Small intestine (tissue), 7 donors: Measurements from ENCODE around the gene DHX9. TPM values are rescaled to one million over a fixed set of nuclear protein-coding genes. Genes with fewer than 3 reads are reported as not detected.

Source experiments
- DNase-seq, 2 donors: peaks; one replicate each; pipeline versions ENCODE4 v3.0.0 to v3.0.0-alpha.2; 2013
- FAIRE-seq: peaks from 2 replicates; lab custom pipeline; 2012; peaks lifted over from hg19 to GRCh38; lab: Jason Lieb, UNC
- H3K27ac ChIP-seq, 3 donors: one replicate each; pipeline ENCODE4 v1.5.1; 2013; ENCODE audit warnings: low read length in 2 of 3, mild to moderate bottlenecking in 2 of 3, control low read depth in 1 of 3, inconsistent platforms in 1 of 3, low read depth in 1 of 3, moderate library complexity in 1 of 3
- H3K27me3 ChIP-seq, 3 donors: one replicate each; pipeline ENCODE4 v1.6.1; 2013; ENCODE audit warnings: low read length in 3 of 3, inconsistent platforms in 1 of 3; ENCODE audit not compliant: control insufficient read depth in 3 of 3, insufficient read depth in 3 of 3
- H3K36me3 ChIP-seq, 3 donors: one replicate each; pipeline ENCODE4 v1.6.1; 2013; ENCODE audit warnings: low read length in 3 of 3, inconsistent platforms in 1 of 3, low read depth in 1 of 3, mild to moderate bottlenecking in 1 of 3, moderate library complexity in 1 of 3; ENCODE audit not compliant: control insufficient read depth in 3 of 3, insufficient read depth in 2 of 3
- H3K4me1 ChIP-seq, 3 donors: one replicate each; pipeline ENCODE4 v1.6.1; 2013; ENCODE audit warnings: low read length in 2 of 3, inconsistent platforms in 1 of 3, low read depth in 1 of 3, mild to moderate bottlenecking in 1 of 3, moderate library complexity in 1 of 3; ENCODE audit not compliant: control insufficient read depth in 3 of 3, insufficient read depth in 2 of 3
- H3K4me3 ChIP-seq, 3 donors: one replicate each; pipeline ENCODE4 v1.5.1; 2013; ENCODE audit warnings: low read length in 3 of 3, control low read depth in 1 of 3, inconsistent platforms in 1 of 3, low read depth in 1 of 3, mild to moderate bottlenecking in 1 of 3, moderate library complexity in 1 of 3
- H3K9me3 ChIP-seq, 2 donors: one replicate each; pipeline ENCODE4 v1.6.1; 2013; ENCODE audit warnings: low read depth in 1 of 2, low read length in 1 of 2; ENCODE audit not compliant: control insufficient read depth in 2 of 2, insufficient read depth in 1 of 2
- WGBS, 3 donors: extraction: QIAGEN DNeasy Blood & Tissue Kit; methylation state at CpG; one replicate each; pipeline ENCODE4 v1.1.7; 2013; 5-methylcytosine and 5-hydroxymethylcytosine counted together
- polyA plus RNA-seq, 4 donors: library from polyadenylated mRNA; stranded (reverse) in 3 of 4; unstranded in 1 of 4; fragments of 200-250 nt in 3 of 4; fragments of 120-200 nt in 1 of 4; gene quantifications; one replicate each; pipeline versions ENCODE4 v1.2.1 to v1.2.3, GENCODE V29; 2013
- donor health status: healthy with polysubstance abuse.
- donor health status: control.
- donor health status: control.
- donor health status: Bipolar disorder and iron deficiency.
- donor health status: healthy.

Gene DHX9
- polyA plus RNA-seq, 4 donors = 63.3 to 144 (median 84.6) TPM

DNA sequence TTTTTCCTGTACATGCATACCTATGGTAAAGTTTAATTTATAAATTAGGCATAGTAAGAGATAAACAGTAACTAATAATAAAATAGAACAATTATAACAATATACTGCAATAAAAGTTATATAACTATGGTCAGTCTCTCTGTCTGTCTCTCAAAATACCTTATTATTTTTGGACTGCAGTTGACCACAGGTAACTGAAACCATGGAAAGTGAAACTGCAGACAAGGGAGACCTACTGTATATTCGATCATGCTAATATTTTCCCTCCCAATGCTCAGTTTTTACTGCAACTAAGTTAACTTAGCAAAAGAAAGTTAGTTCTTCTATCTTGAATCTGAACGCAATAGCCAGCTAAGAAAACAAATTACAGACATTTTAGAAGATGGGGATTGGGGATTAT is 12.3 kb upstream of the DHX9 start:
- Histone ChIP-seq H3K9me3 (no peaks in the 10 kb centered on the region), H3K4me1 (no peaks in the 10 kb centered on the region), H3K27me3 (no peaks in the 10 kb centered on the region), H3K4me3 (no peak overlapping the region), H3K36me3 (no peaks in the 10 kb centered on the region), H3K27ac (no peak overlapping the region)
- 70 to 86% (median 70%) methylated on average over 2 of the region's 2 CpGs for WGBS, 3 donors
- FAIRE-seq (no peak), DNase-seq (no peak)

DNA sequence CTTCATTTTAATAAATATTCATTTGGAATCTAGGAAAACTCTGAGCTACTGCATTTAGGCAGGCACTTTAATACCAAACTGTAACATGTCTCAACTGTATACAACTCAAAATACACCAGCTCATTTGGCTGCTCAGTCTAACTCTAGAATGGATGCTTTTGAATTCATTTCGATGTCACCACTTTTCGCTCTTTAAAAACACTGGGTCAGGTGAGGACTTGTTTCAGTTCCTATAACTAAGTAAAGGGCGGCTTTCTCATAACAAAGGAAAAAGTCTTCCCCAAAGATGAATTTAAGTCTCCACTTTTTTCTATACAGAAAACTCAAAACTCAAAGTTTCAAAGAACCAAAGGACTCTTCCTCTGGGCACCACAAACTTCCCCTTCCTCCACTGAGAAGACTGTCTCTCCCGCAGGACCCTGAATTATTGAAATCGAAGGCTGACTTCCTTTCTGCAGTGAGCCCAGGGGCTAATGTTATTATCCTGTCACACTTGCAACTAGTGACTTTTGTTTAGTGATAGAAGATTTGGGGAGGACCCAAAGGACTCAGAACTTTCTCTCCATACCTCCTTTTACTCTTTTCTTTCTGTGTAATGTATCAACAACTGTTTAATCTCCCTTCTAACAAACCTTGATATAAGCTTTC is 9.7 kb upstream of the DHX9 start:
- Histone ChIP-seq H3K9me3 (no peaks in the 10 kb centered on the region), H3K27ac (no peak overlapping the region), H3K4me3 (no peak overlapping the region), H3K36me3 (no peaks in the 10 kb centered on the region), H3K4me1 (no peaks in the 10 kb centered on the region), H3K27me3 (no peaks in the 10 kb centered on the region)
- DNase-seq (no peak), FAIRE-seq (no peak)
- 71 to 96% (median 86%) methylated on average over 5 of the region's 5 CpGs for WGBS, 3 donors

DNA sequence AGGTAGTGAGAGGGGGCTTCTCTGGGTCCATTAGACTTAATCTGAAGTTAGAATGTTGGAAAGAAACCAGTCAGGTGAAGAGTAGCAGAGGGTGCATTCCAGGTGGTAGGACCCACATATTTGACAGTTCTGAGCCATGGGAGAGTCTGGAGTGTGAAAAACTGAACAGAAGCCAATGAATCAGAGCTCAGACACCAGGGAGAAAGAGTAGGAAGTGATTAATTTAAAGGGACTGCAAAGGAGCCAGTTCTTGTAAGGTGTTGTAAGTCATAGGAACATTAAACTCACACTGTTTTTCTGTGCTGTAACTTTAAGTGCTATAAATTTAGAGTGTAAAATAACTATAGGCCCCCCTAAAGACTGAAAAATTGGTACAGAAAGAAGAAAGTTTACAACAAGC is 5.9 kb upstream of the DHX9 start:
- no peaks in the 10 kb centered on the region for H3K9me3 ChIP-seq
- no peak overlapping the region for H3K27ac ChIP-seq
- no peaks in the 10 kb centered on the region for H3K4me1 ChIP-seq
- no peaks in the 10 kb centered on the region for H3K27me3 ChIP-seq
- DNase-seq (no peak), FAIRE-seq (no peak)
- H3K4me3 ChIP-seq = no peak overlapping the region
- H3K36me3 ChIP-seq = no peaks in the 10 kb centered on the region

DNA sequence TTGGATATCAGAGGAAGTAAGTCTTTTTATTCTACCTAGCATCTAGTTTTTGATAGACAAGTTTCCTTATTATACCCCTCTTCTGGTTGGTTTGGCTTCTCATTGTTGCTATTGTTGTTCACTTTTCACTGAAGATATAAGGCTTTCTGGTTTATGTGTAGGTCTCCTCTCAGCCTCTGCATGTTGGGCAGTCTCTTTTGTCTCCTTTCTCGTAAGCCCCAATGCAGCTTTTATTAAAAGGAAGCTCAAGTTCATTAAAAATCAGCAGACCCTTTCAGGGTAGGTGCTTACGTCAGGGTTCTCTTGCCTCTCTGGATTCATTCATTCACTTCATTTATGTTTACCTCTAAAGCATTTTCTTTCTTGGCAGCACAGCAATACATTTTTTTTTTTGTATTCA is 4.8 kb upstream of the DHX9 start:
- no peak overlapping the region for H3K4me3 ChIP-seq
- no peak overlapping the region for H3K27ac ChIP-seq
- FAIRE-seq (no peak), DNase-seq (no peak)
- peaks cover 0 to 3% (median 0%) of the 10 kb centered on the region in 3 donors for H3K4me1 ChIP-seq
- H3K27me3 ChIP-seq = no peaks in the 10 kb centered on the region
- WGBS, 3 donors = 92 to 96% (median 93%) methylated on average over 2 of the region's 2 CpGs
- H3K36me3 ChIP-seq = no peaks in the 10 kb centered on the region
- no peaks in the 10 kb centered on the region for H3K9me3 ChIP-seq

DNA sequence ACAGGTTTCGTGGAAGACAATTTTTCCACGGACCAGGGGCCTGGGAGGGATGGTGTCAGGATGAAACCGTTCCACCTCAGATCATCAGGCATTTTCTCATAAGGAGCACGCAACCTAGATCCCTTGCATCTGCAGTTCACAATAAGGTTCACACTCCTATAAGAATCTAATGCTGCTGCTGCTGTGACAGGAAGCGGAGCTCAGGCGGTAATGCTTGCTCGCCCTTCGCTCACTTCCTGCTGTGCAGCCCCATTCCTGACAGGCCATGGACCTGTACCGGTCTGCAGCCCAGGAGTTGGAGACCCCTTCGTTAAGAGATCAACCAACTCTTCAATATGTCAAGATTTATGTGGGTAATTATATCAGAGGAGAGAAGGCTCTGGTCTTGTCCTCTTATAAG is 3.3 kb upstream of the DHX9 start:
- no peak overlapping the region for H3K4me3 ChIP-seq
- peaks cover 0 to 3% (median 0%) of the 10 kb centered on the region in 3 donors for H3K4me1 ChIP-seq
- H3K27ac ChIP-seq = no peak overlapping the region
- DNase-seq = no peak
- H3K36me3 ChIP-seq = no peaks in the 10 kb centered on the region
- WGBS, 3 donors = 84 to 93% (median 92%) methylated on average over 10 of the region's 10 CpGs
- no peak for FAIRE-seq
- no peaks in the 10 kb centered on the region for H3K27me3 ChIP-seq
- no peaks in the 10 kb centered on the region for H3K9me3 ChIP-seq

DNA sequence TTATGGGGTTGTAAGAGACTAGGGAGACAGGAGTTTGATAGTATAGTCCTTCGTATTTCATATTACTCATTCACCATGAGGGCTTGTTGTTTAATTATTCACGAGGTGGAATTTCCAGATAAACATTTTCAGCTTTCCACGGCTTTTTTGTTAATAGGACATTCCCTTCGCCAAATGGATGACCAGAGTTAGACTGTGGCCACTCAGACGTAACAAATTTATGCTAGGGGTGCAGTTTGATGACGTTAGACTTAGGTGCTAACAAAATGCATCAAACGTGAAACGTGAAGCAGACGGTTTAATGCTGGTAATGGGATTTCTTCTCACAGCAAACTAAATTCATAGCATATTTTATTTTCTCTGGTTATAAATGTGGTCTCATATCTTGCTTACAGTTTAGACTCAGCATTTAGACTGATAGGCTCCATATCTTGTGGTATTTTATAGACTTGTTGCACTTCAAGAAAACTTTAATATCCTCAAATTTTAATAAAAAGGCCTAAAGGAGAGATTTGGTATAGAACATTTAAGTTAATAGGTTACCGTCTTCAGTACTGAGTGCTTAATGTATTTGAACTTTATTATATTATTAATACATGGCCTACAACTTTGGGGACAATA is 2.3 kb downstream of the DHX9 start:
- H3K4me3 ChIP-seq = peak overlapping the region in 1 of 3 donors; percentile 97
- WGBS, 3 donors = 19 to 21% (median 20%) methylated on average over 10 of the region's 10 CpGs
- H3K4me1 ChIP-seq = peaks cover 0 to 6% (median 4%) of the 10 kb centered on the region in 3 donors
- DNase-seq (peak; percentile 8 to 39), FAIRE-seq (no peak)
- no peaks in the 10 kb centered on the region for H3K27me3 ChIP-seq
- no peaks in the 10 kb centered on the region for H3K9me3 ChIP-seq
- H3K27ac ChIP-seq = peak overlapping the region in 1 of 3 donors; percentile 31
- peaks cover 6 to 23% (median 10%) of the 10 kb centered on the region in 3 donors for H3K36me3 ChIP-seq

DNA sequence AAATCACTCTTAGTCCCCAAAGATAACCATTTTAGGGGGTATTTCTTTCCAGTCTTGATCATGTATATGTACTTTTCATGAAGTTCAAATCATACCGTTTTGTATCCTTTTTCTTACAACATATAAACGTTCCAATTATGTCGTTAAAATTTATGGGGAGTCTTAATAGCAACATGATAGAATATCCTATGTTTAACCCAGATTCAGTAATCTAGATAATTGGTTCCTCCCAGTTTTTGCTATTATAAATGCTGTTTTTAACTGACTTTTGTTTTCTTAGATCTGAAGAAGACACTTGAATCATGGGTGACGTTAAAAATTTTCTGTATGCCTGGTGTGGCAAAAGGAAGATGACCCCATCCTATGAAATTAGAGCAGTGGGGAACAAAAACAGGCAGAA is 3.1 kb downstream of the DHX9 start:
- no peak overlapping the region for H3K27ac ChIP-seq
- FAIRE-seq = no peak
- H3K9me3 ChIP-seq = no peaks in the 10 kb centered on the region
- H3K27me3 ChIP-seq = no peaks in the 10 kb centered on the region
- H3K36me3 ChIP-seq = peaks cover 7 to 24% (median 10%) of the 10 kb centered on the region in 3 donors
- 19 to 29% (median 20%) methylated on average over 4 of the region's 4 CpGs for WGBS, 3 donors
- H3K4me3 ChIP-seq = no peak overlapping the region
- H3K4me1 ChIP-seq = peaks cover 0 to 6% (median 4%) of the 10 kb centered on the region in 3 donors
- no peak for DNase-seq

DNA sequence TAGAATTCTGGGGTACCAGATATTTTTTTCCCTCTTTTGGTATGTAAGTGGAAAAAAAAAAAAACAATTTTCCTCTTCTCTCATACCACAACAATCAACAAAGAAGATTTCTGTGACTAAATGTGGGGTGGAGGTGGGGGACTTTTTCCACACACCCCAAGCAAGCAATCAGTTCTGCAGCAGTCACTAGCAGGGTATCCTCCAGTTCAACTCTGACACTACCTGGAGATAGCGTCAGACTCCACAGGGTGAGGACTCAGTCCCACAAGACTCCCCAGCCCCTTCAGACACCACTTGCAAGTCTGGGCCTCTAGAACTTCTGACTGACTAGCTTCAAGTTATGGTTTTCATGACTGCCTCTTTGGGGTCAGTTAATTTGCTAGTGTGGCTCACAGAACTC is 6.2 kb downstream of the DHX9 start:
- FAIRE-seq = no peak
- H3K27ac ChIP-seq = no peak overlapping the region
- WGBS, 3 donors = 83 to 94% (median 87%) methylated on average over 1 of the region's 1 CpG
- no peak overlapping the region for H3K4me3 ChIP-seq
- H3K27me3 ChIP-seq = no peaks in the 10 kb centered on the region
- no peak for DNase-seq
- H3K36me3 ChIP-seq = peaks cover 14 to 29% (median 17%) of the 10 kb centered on the region in 3 donors
- H3K4me1 ChIP-seq = peaks cover 0 to 4% (median 3%) of the 10 kb centered on the region in 3 donors
- H3K9me3 ChIP-seq = no peaks in the 10 kb centered on the region
